Endothelial cell of umbilical vein (primary cell): ENCODE measurements around the gene HECA. TPM values are rescaled to one million over a fixed set of nuclear protein-coding genes. Genes with fewer than 3 reads are reported as not detected.

ENCODE experiments used
- BruUV-seq: library from RNA; stranded (reverse); fragments of 400-500 nt; replicated peaks from 2 replicates; lab custom pipeline; 2021; lab: Mats Ljungman, UMichigan
- CTCF ChIA-PET: fragments of 300-600, 350-600 bp; sonication (Branson Sonifier 250); formaldehyde crosslinking; loops from one replicate; lab custom pipeline; 2021; ENCODE audit warnings: antibody characterized with exemption, inconsistent platforms; lab: Charles Lee
- POLR2A ChIA-PET: fragments of 300-600, 350-600 bp; sonication (Branson Sonifier 250); formaldehyde crosslinking; loops from one replicate; lab custom pipeline; 2021; ENCODE audit warnings: antibody characterized with exemption, inconsistent platforms; lab: Charles Lee
- DNase-seq: peaks from one replicate; pipeline ENCODE4 v3.0.0-alpha.2; 2011; ENCODE audit warnings: low read depth, low spot score
- FAIRE-seq: peaks from 2 replicates; lab custom pipeline; 2011; peaks lifted over from hg19 to GRCh38; lab: Jason Lieb, UNC
- H2AFZ ChIP-seq: 2 replicates; pipeline ENCODE4 v1.6.0; 2012; ENCODE audit warnings: low read depth, low read length, control low read depth, inconsistent platforms
- H3K27ac ChIP-seq: 2 replicates; pipeline ENCODE4 v1.5.1; 2011; ENCODE audit warnings: low read depth, mild to moderate bottlenecking, control low read depth, low read length, moderate library complexity; ENCODE audit not compliant: insufficient read depth
- H3K27me3 ChIP-seq, 2 experiments: 2 replicates each; pipeline versions ENCODE4 v1.6.0 to v1.6.1; 2011; ENCODE audit warnings: low read length in 2 of 2, mixed read lengths in 1 of 2; ENCODE audit not compliant: control insufficient read depth in 2 of 2, insufficient read depth in 2 of 2
- H3K36me3 ChIP-seq, 2 experiments: 2 replicates in 1 of 2; 3 replicates in 1 of 2; pipeline ENCODE4 v1.5.1; 2011; ENCODE audit warnings: low read length in 2 of 2, mild to moderate bottlenecking in 1 of 2, moderate library complexity in 1 of 2; ENCODE audit not compliant: control insufficient read depth in 2 of 2, insufficient read depth in 2 of 2; ENCODE audit errors: extremely low read depth in 1 of 2
- H3K4me1 ChIP-seq: 3 replicates; pipeline ENCODE4 v1.5.1; 2011; ENCODE audit warnings: mild to moderate bottlenecking, low read length; ENCODE audit not compliant: control insufficient read depth, insufficient read depth; ENCODE audit errors: extremely low read depth
- H3K4me2 ChIP-seq: 2 replicates; pipeline ENCODE4 v1.6.1; 2011; ENCODE audit warnings: low read length, control low read depth, mixed read lengths; ENCODE audit not compliant: insufficient read depth
- H3K4me3 ChIP-seq, 3 experiments: fragments of 200-600 bp in 1 of 3; sonication (generic), shearing (Covaris generic) in 1 of 3; replicated peaks in 1 of 3; 2 replicates each; pipeline ENCODE4 v1.5.1; 2011 to 2016; ENCODE audit warnings: control low read depth in 3 of 3, low read length in 3 of 3, mild to moderate bottlenecking in 2 of 3, inconsistent platforms in 1 of 3, low read depth in 1 of 3, moderate library complexity in 1 of 3; ENCODE audit not compliant: insufficient read depth in 1 of 3
- H3K79me2 ChIP-seq: 2 replicates; pipeline ENCODE4 v1.6.0; 2012; ENCODE audit warnings: low read length, inconsistent platforms; ENCODE audit not compliant: control insufficient read depth, insufficient read depth
- H3K9ac ChIP-seq: replicated peaks from 2 replicates; pipeline ENCODE3; 2011; ENCODE audit warnings: low read length, control low read depth; ENCODE audit not compliant: insufficient read depth; ENCODE audit errors: extremely low read depth
- H3K9me1 ChIP-seq: replicated peaks from 3 replicates; pipeline ENCODE4 v1.6.0; 2011; ENCODE audit warnings: mild to moderate bottlenecking, low read length; ENCODE audit not compliant: control insufficient read depth, insufficient read depth; ENCODE audit errors: extremely low read depth
- H3K9me3 ChIP-seq: replicated peaks from 2 replicates; pipeline ENCODE4 v1.5.1; 2012; ENCODE audit warnings: low read length, inconsistent platforms; ENCODE audit not compliant: control insufficient read depth, insufficient read depth
- H4K20me1 ChIP-seq: replicated peaks from 2 replicates; pipeline ENCODE3; 2011; ENCODE audit warnings: mild to moderate bottlenecking, low read length; ENCODE audit not compliant: control insufficient read depth, insufficient read depth; ENCODE audit errors: extremely low read depth
- EZH2 ChIP-seq: IDR thresholded peaks from 2 replicates; pipeline ENCODE4 v1.6.1; 2012; ENCODE audit warnings: borderline replicate concordance, low read depth, mild to moderate bottlenecking, moderate library complexity, low read length, inconsistent platforms; ENCODE audit not compliant: severe bottlenecking
- FOS ChIP-seq: IDR thresholded peaks from 2 replicates; pipeline ENCODE4 v1.6.1; 2011; ENCODE audit warnings: mild to moderate bottlenecking, low read length, moderate library complexity, borderline replicate concordance; ENCODE audit not compliant: insufficient read depth
- GATA2 ChIP-seq: IDR thresholded peaks from 2 replicates; pipeline ENCODE4 v1.7.0; 2011; ENCODE audit warnings: low read depth, mild to moderate bottlenecking, moderate library complexity, mixed read lengths, low read length; ENCODE audit not compliant: insufficient read length, insufficient read depth
- JUN ChIP-seq: IDR thresholded peaks from 2 replicates; pipeline ENCODE4 v1.6.1; 2011; ENCODE audit warnings: borderline replicate concordance, low read depth; ENCODE audit not compliant: insufficient read length, insufficient read depth
- MYC ChIP-seq: IDR thresholded peaks from one replicate; pipeline ENCODE4 v1.6.1; 2011; ENCODE audit warnings: mild to moderate bottlenecking, low read depth, low read length
- POLR2A ChIP-seq: IDR thresholded peaks from 2 replicates; pipeline ENCODE4 v1.6.1; 2012; ENCODE audit warnings: low read depth, mild to moderate bottlenecking, control low read depth, low read length
- POLR2AphosphoS5 ChIP-seq: IDR thresholded peaks from 2 replicates; pipeline ENCODE4 v1.6.1; 2012; ENCODE audit warnings: low read depth, mild to moderate bottlenecking, control low read depth, low read length, moderate library complexity; ENCODE audit not compliant: insufficient read depth
- dilution Hi-C: fragments of 300-500 bp; cut with MboI; formaldehyde crosslinking; loops from one replicate; pipeline ENCODE4 v1.15.0; 2019; ENCODE audit warnings: low sequenced_read_pairs; ENCODE audit not compliant: extremely low pct_ligation_motif_present
- intact Hi-C: fragments of 100-400 bp; cut with micrococcal nuclease; formaldehyde crosslinking; loops from one replicate; pipeline ENCODE4 v1.10.0; 2022
- polyA plus RNA-seq, 4 experiments: library from polyadenylated mRNA; depleted of rRNA in 3 of 4; stranded (reverse) in 3 of 4; unstranded in 1 of 4; fragments of >200 nt; gene quantifications; 2 replicates each; pipeline versions ENCODE4 v1.2.1 to v1.2.3, GENCODE V29; 2011 to 2012; ENCODE audit warnings: missing spikeins in 1 of 4
- total RNA-seq: library from RNA; stranded (reverse); gene quantifications from 2 replicates; pipeline ENCODE4 v1.2.3, GENCODE V29; 2021
- TF ChIP-seq, protein P1 (sequence below): IDR thresholded peaks from 2 replicates; pipeline ENCODE4 v1.6.1; 2011; ENCODE audit not compliant: insufficient read depth, insufficient read length
- TF ChIP-seq, protein P2 (sequence below), 2 donors: IDR thresholded peaks; 1 replicate in 1 of 2; 2 replicates in 1 of 2; pipeline ENCODE4 v1.5.1; 2011; ENCODE audit warnings: low read length in 2 of 2, mild to moderate bottlenecking in 2 of 2, moderate library complexity in 2 of 2, control low read depth in 1 of 2, inconsistent platforms in 1 of 2, low read depth in 1 of 2; ENCODE audit not compliant: insufficient read depth in 1 of 2; ENCODE audit errors: extremely low read depth in 1 of 2

Gene HECA
- total and polyA plus RNA-seq, 2 donors (not counting 3 experiments of a cell fraction or from before 2014, with no cell fraction given) = 5.8 to 16.7 TPM

DNA sequence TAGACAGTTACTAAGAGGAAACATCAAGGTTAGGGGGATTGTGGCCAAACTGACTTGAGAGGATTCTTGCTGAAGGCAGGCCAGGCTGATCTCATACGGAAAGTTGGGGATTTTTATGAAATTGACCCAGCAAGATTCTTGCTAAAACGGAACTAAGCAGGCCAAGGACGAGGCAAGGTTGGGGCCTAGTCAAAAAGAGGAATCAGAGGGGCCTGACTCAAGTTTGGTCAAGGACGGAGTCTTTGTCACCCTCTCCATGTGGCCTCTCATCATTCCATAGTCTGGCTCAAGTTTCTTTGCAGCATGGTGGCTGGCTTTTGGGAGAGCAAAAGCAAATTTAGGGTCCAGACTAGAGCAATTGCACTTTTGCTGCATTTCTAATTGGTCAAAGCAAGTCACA is 7.9 kb upstream of the HECA start:
- no peak for TF ChIP-seq FOS
- no peak for TF ChIP-seq POLR2AphosphoS5
- no peak for TF ChIP-seq EZH2
- TF ChIP-seq, protein P1, sequence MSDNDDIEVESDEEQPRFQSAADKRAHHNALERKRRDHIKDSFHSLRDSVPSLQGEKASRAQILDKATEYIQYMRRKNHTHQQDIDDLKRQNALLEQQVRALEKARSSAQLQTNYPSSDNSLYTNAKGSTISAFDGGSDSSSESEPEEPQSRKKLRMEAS = no peak
- TF ChIP-seq JUN = no peak
- no peak for TF ChIP-seq POLR2A
- TF ChIP-seq, protein P2, sequence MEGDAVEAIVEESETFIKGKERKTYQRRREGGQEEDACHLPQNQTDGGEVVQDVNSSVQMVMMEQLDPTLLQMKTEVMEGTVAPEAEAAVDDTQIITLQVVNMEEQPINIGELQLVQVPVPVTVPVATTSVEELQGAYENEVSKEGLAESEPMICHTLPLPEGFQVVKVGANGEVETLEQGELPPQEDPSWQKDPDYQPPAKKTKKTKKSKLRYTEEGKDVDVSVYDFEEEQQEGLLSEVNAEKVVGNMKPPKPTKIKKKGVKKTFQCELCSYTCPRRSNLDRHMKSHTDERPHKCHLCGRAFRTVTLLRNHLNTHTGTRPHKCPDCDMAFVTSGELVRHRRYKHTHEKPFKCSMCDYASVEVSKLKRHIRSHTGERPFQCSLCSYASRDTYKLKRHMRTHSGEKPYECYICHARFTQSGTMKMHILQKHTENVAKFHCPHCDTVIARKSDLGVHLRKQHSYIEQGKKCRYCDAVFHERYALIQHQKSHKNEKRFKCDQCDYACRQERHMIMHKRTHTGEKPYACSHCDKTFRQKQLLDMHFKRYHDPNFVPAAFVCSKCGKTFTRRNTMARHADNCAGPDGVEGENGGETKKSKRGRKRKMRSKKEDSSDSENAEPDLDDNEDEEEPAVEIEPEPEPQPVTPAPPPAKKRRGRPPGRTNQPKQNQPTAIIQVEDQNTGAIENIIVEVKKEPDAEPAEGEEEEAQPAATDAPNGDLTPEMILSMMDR (IDR thresholded peaks at IDR 0.05; ENCODE audit: extremely low read depth in 1 of 2, insufficient read depth in 1 of 2, low read depth in 1 of 2, low read length in 2 of 2) = no peak
- TF ChIP-seq MYC = no peak
- TF ChIP-seq GATA2 = no peak
- Histone ChIP-seq H3K4me1 (no peaks in the 10 kb centered on the region), H3K9me3 (no peaks in the 10 kb centered on the region), H3K4me3 (no peak overlapping the region), H3K27me3 (peaks cover 0 to 2% of the 10 kb centered on the region in 2 experiments), H3K79me2 (no peaks in the 10 kb centered on the region), H3K9me1 (no peaks in the 10 kb centered on the region), H3K9ac (no peak overlapping the region), H2AFZ (no peak overlapping the region), H3K36me3 (no peaks in the 10 kb centered on the region), H4K20me1 (no peaks in the 10 kb centered on the region), H3K4me2 (no peak overlapping the region), H3K27ac (no peak overlapping the region)
- BruUV-seq = no TSS peak
- ChIA-PET POLR2A (no interaction called here), CTCF (interaction anchor here (2.7 kb wide), 1 partner anchor 238 kb away, joined by 30 read pairs; no protein-coding TSS in a partner anchor)
- dilution Hi-C loops = no loop called here
- intact Hi-C loops = no loop called here
- FAIRE-seq (no peak), DNase-seq (no peak)
